Measurements from ENCODE around the gene NUP50. TPM values are rescaled to one million over a fixed set of nuclear protein-coding genes. Genes with fewer than 3 reads are reported as not detected.

Gene NUP50
- polyA plus RNA-seq, 1 donor (not counting 4 experiments of a cell fraction or from before 2014, with no cell fraction given), result 28.1 TPM

DNA sequence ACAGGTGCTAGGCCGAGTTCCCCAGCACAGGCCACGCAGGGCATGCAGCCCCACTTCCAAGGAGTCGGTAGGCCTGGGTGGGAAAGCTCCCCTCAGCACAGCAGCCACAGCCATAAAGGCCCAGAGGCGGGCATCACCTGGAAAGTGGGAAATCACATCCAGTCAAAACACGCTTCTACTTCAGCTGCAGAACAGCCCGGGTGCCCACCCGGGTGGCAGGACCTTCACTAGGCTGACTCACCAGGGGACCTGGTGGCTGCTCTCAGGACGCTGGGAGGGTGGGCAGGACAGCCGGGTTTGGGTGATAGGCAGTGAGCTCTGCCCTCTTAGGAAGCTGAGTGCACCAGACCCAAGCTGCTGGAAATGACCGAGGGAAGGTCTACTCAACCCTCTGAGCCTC, 69.7 kb downstream of the NUP50 start:
- DNase-seq (ENCODE audit: low read depth, low spot score) (no peak), FAIRE-seq (no peak)
- Histone ChIP-seq H3K79me2 (ENCODE audit: control insufficient read depth, insufficient read depth, low read length) (peaks cover 77% of the 10 kb centered on the region), H3K36me3 (ENCODE audit: control insufficient read depth in 2 of 2, extremely low read depth in 1 of 2, insufficient read depth in 2 of 2, low read length in 2 of 2) (peaks cover 36 to 38% of the 10 kb centered on the region in 2 experiments), H3K4me2 (ENCODE audit: control insufficient read depth, extremely low read depth, insufficient read depth, low read depth, low read length) (no peak overlapping the region), H3K9me1 (ENCODE audit: control insufficient read depth, extremely low read depth, insufficient read depth, low read length) (no peaks in the 10 kb centered on the region), H4K20me1 (ENCODE audit: control insufficient read depth, extremely low read depth, insufficient read depth, low read length) (peaks cover 9% of the 10 kb centered on the region), H2AFZ (ENCODE audit: control insufficient read depth, low read length) (no peak overlapping the region), H3K27ac (ENCODE audit: control insufficient read depth, insufficient read depth, low read length) (no peak overlapping the region), H3K4me3 (ENCODE audit: control insufficient read depth in 2 of 3, extremely low read depth in 1 of 3, insufficient read depth in 2 of 3, low read depth in 1 of 3, low read length in 3 of 3) (no peak overlapping the region), H3K9ac (ENCODE audit: control insufficient read depth, extremely low read depth, insufficient read depth, low read length) (no peak overlapping the region), H3K27me3 (ENCODE audit: control insufficient read depth, extremely low read depth, insufficient read depth, low read length) (no peaks in the 10 kb centered on the region), H3K9me3 (ENCODE audit: control insufficient read depth, low read depth, low read length) (no peaks in the 10 kb centered on the region), H3K4me1 (ENCODE audit: control insufficient read depth, extremely low read depth, insufficient read depth, low read length) (peaks cover 29% of the 10 kb centered on the region)
- dilution Hi-C loops (cut with MboI; ENCODE audit: extremely low pct_ligation_motif_present, low sequenced_read_pairs), result no loop called here
- TF ChIP-seq, protein P1, sequence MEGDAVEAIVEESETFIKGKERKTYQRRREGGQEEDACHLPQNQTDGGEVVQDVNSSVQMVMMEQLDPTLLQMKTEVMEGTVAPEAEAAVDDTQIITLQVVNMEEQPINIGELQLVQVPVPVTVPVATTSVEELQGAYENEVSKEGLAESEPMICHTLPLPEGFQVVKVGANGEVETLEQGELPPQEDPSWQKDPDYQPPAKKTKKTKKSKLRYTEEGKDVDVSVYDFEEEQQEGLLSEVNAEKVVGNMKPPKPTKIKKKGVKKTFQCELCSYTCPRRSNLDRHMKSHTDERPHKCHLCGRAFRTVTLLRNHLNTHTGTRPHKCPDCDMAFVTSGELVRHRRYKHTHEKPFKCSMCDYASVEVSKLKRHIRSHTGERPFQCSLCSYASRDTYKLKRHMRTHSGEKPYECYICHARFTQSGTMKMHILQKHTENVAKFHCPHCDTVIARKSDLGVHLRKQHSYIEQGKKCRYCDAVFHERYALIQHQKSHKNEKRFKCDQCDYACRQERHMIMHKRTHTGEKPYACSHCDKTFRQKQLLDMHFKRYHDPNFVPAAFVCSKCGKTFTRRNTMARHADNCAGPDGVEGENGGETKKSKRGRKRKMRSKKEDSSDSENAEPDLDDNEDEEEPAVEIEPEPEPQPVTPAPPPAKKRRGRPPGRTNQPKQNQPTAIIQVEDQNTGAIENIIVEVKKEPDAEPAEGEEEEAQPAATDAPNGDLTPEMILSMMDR (optimal IDR thresholded peaks at IDR 0.05 in 1 of 3, IDR thresholded peaks at IDR 0.05 in 1 of 3, conservative IDR thresholded peaks at IDR 0.05 in 1 of 3; ENCODE audit: extremely low read depth in 1 of 3, insufficient read depth in 2 of 3, low read length in 3 of 3), result no peak
- TF ChIP-seq EZH2 (IDR thresholded peaks at IDR 0.05; ENCODE audit: low read length), result no peak

DNA sequence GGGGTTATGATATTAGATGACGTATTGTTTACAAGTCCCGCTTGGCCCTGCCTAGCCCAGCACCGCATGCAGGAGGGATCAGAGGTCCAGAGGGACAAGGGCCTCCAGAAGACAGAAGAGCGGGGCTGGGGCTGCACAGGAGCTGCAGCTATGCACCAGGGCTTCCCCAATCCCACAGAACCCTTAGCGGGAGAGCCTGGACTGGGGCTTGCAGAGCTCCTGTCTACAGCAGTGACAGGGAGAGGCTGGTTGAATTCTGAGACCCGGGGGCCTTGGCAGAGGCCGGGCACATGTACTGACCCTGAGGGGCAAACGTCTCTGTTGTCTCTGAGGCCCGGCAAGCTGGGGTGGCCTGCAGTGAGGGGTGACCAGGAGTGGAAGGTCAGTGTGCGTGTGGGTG, 70.1 kb downstream of the NUP50 start:
- no peak for FAIRE-seq
- peaks cover 31% of the 10 kb centered on the region for H3K4me1 ChIP-seq (ENCODE audit: control insufficient read depth, extremely low read depth, insufficient read depth, low read length)

More for the DNA sequence above, 70.1 kb downstream of the NUP50 start:
- DNase-seq (ENCODE audit: low read depth, low spot score), result no peak
- H4K20me1 ChIP-seq (ENCODE audit: control insufficient read depth, extremely low read depth, insufficient read depth, low read length), result peaks cover 9% of the 10 kb centered on the region
- H3K36me3 ChIP-seq (ENCODE audit: control insufficient read depth in 2 of 2, extremely low read depth in 1 of 2, insufficient read depth in 2 of 2, low read length in 2 of 2), result peaks cover 39% of the 10 kb centered on the region in 2 experiments
- no peak overlapping the region for H3K27ac ChIP-seq (ENCODE audit: control insufficient read depth, insufficient read depth, low read length)
- H3K9ac ChIP-seq (ENCODE audit: control insufficient read depth, extremely low read depth, insufficient read depth, low read length), result no peak overlapping the region
- H3K4me3 ChIP-seq (ENCODE audit: control insufficient read depth in 2 of 3, extremely low read depth in 1 of 3, insufficient read depth in 2 of 3, low read depth in 1 of 3, low read length in 3 of 3), result no peak overlapping the region
- H3K79me2 ChIP-seq (ENCODE audit: control insufficient read depth, insufficient read depth, low read length), result peaks cover 81% of the 10 kb centered on the region
- no peaks in the 10 kb centered on the region for H3K27me3 ChIP-seq (ENCODE audit: control insufficient read depth, extremely low read depth, insufficient read depth, low read length)
- H3K9me1 ChIP-seq (ENCODE audit: control insufficient read depth, extremely low read depth, insufficient read depth, low read length), result no peaks in the 10 kb centered on the region
- H2AFZ ChIP-seq (ENCODE audit: control insufficient read depth, low read length), result no peak overlapping the region
- dilution Hi-C loops (cut with MboI; ENCODE audit: extremely low pct_ligation_motif_present, low sequenced_read_pairs), result no loop called here
- H3K9me3 ChIP-seq (ENCODE audit: control insufficient read depth, low read depth, low read length), result no peaks in the 10 kb centered on the region
- H3K4me2 ChIP-seq (ENCODE audit: control insufficient read depth, extremely low read depth, insufficient read depth, low read depth, low read length), result no peak overlapping the region
- TF ChIP-seq, protein P1 (optimal IDR thresholded peaks at IDR 0.05 in 1 of 3, IDR thresholded peaks at IDR 0.05 in 1 of 3, conservative IDR thresholded peaks at IDR 0.05 in 1 of 3; ENCODE audit: extremely low read depth in 1 of 3, insufficient read depth in 2 of 3, low read length in 3 of 3), result no peak
- no peak for TF ChIP-seq EZH2 (IDR thresholded peaks at IDR 0.05; ENCODE audit: low read length)
